Heart left ventricle (tissue), 16 donors: ENCODE data around the gene SEMA3E. TPM values are rescaled to one million over a fixed set of nuclear protein-coding genes. Genes with fewer than 3 reads are reported as not detected.

ENCODE experiments used
- ATAC-seq, 4 donors: fragments of 200-7000 bp; cut with Tn5 transposase; one replicate each; pipeline ENCODE4 v1.9.1; 2020 to 2022; ENCODE audit warnings: moderate library complexity in 4 of 4, mild to moderate bottlenecking in 3 of 4, moderate number of reproducible peaks in 1 of 4
- DNase-seq, 5 donors: peaks; one replicate each; pipeline ENCODE4 v3.0.0-alpha.2; 2020
- H3K27ac ChIP-seq, 12 donors: fragments of 200-600 bp; sonication (generic) in 4 of 12; one replicate each; pipeline versions ENCODE4 v1.5.0 to v1.8.0; 2016 to 2022; ENCODE audit warnings: mild to moderate bottlenecking in 2 of 12
- H3K27me3 ChIP-seq, 9 donors: fragments of 200-600 bp; sonication (generic) in 2 of 9; one replicate each; pipeline versions ENCODE4 v1.5.1 to v1.8.0; 2016 to 2022; ENCODE audit warnings: mild to moderate bottlenecking in 3 of 9
- H3K36me3 ChIP-seq, 9 donors: fragments of 200-600 bp; sonication (generic) in 2 of 9; one replicate each; pipeline versions ENCODE4 v1.5.0 to v1.8.0; 2018 to 2022; ENCODE audit warnings: mild to moderate bottlenecking in 2 of 9
- H3K4me1 ChIP-seq, 12 donors: fragments of 200-600 bp; sonication (generic) in 4 of 12; one replicate each; pipeline versions ENCODE4 v1.5.0 to v1.8.0; 2016 to 2022; ENCODE audit warnings: mild to moderate bottlenecking in 3 of 12
- H3K4me3 ChIP-seq, 12 donors: fragments of 200-600 bp; sonication (generic) in 4 of 12; one replicate each; pipeline versions ENCODE4 v1.5.0 to v1.8.0; 2017 to 2022; ENCODE audit warnings: mild to moderate bottlenecking in 9 of 12, moderate library complexity in 4 of 12
- H3K9me3 ChIP-seq, 12 donors: fragments of 200-600 bp; sonication (generic) in 4 of 12; one replicate each; pipeline versions ENCODE4 v1.5.0 to v1.8.0; 2016 to 2022; ENCODE audit warnings: mild to moderate bottlenecking in 1 of 12
- POLR2A ChIP-seq, 2 donors: fragments of 450-650 bp; IDR thresholded peaks; one replicate each; pipeline ENCODE4 v1.6.1; 2017; ENCODE audit warnings: antibody characterized with exemption in 2 of 2, mild to moderate bottlenecking in 2 of 2, moderate library complexity in 2 of 2
- WGBS, 4 donors: extraction: QIAGEN DNeasy Blood & Tissue Kit in 2 of 4; methylation state at CpG; one replicate each; pipeline versions ENCODE4 v1.1.5 to v1.1.7; 2013 to 2018; 5-methylcytosine and 5-hydroxymethylcytosine counted together
- intact Hi-C, 10 donors: fragments of 100-400 bp; cut with DNase I; formaldehyde crosslinking; loops; one replicate each; pipeline versions ENCODE4 v1.11.1 to v1.14.2; 2022
- polyA plus RNA-seq, 2 donors: library from polyadenylated mRNA; stranded (reverse); fragments of 200-250 nt; gene quantifications; one replicate each; pipeline ENCODE4 v1.2.3, GENCODE V29; 2013
- total RNA-seq, 9 donors: library from RNA; depleted of rRNA in 2 of 9; stranded (reverse); fragments of >200 nt in 2 of 9; fragmentation: NEBNext Ultra II Directional in 3 of 9; extraction: Animal tissue kit (Norgen Biotek cat#: 25700) in 3 of 9; gene quantifications; one replicate each; pipeline versions ENCODE4 v1.1.0 to v1.2.4, GENCODE V29; 2016 to 2023
- TF ChIP-seq, protein P1 (sequence below), 12 donors: fragments of 200-600 bp; sonication (generic) in 4 of 12; IDR thresholded peaks; one replicate each; pipeline versions ENCODE4 v1.5.0 to v1.8.0; 2018 to 2022; ENCODE audit warnings: antibody characterized with exemption in 12 of 12, mild to moderate bottlenecking in 5 of 12
- donor health status: ischemic (EF 13 %, LVEDD 7.1; RV severe dilation, severe dysfunction).
- donor health status: healthy with polysubstance abuse.
- donor health status: DM: no; HTN: yes; CAD: no.
- donor health status: DM: no; HTN: no; CAD: no.
- donor health status: ischemic (EF 25% LVEDD 6.9; RV normal size, moderate dysfunction).
- donor health status: ischemic (EF 25% LVEDD 5.7; RV mildly dilated, moderate dysfunction).
- donor health status: healthy.
- donor health status: DM: yes; HTN: yes; CAD: no.
- donor health status: ischemic (EF 35%, LVEDD 5.7; RV mildly dilated, moderate dysfunction).
- donor health status: nonischemic (EF 11% LVEDD 7.7; RV severe dilation, severe dysfunction).
- donor health status: DM: yes; HTN: yes; CAD: no.
- donor health status: PGD.
- donor health status: ischemic (EF 29% LVEDD 5.4; RV normal size, mild dysfunction).
- donor health status: nonischemic (EF 23%, LVEDD 6.1; RV moderate dilation, normal function).

SEMA3E gene
- total and polyA plus RNA-seq, 11 donors, result 0.04 to 1.2 (median 0.17) TPM; not detected in 3

DNA sequence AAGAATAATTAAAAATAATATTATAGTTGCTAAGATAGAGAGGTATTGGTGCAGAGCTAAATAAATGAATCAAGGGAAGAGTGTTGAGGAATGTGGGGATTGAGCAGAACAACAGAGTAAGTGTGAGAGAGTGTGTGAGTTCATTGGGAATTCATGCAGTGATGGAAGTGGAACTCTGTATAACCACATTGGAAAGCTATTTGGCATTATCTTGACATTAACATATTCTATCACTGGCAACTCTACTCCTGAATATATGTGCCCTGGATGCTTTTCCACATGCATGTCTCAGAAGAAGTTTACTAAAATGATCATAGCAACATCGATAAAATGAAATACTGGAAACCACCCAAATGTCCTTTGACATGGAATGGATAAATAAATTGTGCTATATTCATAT is 164.1 kb downstream of the SEMA3E start:
- intact Hi-C loops, result no loop called here
- no peak overlapping the region for H3K27ac ChIP-seq
- no peaks in the 10 kb centered on the region for H3K27me3 ChIP-seq
- 71 to 85% (median 77%) methylated on average over 1 of the region's 1 CpG for WGBS, 4 donors
- no peaks in the 10 kb centered on the region for H3K9me3 ChIP-seq
- no peaks in the 10 kb centered on the region for H3K36me3 ChIP-seq
- no peak overlapping the region for H3K4me3 ChIP-seq
- DNase-seq (no peak), ATAC-seq (no peak)
- H3K4me1 ChIP-seq, result no peaks in the 10 kb centered on the region
- TF ChIP-seq POLR2A (IDR thresholded peaks at IDR 0.05), result no peak
- TF ChIP-seq, protein P1, sequence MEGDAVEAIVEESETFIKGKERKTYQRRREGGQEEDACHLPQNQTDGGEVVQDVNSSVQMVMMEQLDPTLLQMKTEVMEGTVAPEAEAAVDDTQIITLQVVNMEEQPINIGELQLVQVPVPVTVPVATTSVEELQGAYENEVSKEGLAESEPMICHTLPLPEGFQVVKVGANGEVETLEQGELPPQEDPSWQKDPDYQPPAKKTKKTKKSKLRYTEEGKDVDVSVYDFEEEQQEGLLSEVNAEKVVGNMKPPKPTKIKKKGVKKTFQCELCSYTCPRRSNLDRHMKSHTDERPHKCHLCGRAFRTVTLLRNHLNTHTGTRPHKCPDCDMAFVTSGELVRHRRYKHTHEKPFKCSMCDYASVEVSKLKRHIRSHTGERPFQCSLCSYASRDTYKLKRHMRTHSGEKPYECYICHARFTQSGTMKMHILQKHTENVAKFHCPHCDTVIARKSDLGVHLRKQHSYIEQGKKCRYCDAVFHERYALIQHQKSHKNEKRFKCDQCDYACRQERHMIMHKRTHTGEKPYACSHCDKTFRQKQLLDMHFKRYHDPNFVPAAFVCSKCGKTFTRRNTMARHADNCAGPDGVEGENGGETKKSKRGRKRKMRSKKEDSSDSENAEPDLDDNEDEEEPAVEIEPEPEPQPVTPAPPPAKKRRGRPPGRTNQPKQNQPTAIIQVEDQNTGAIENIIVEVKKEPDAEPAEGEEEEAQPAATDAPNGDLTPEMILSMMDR (IDR thresholded peaks at IDR 0.05), result no peak

DNA sequence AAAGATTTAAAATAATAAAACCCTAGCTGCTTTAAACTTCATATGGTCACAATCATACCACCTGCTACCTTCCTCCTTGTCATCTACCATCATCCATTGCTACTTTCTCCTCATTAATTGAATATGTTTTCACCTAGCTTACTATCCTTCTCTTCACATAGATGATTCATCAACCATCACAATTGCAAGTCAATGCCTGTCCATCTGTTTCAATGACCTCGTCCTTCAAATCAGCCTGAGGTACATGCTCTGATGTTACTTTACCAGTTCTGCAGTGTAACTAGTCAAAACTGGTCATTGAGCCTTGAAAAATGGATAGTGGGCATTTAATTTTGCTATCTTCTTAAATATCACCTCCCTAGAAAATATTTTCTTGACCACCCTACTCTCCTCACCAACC is 164.7 kb downstream of the SEMA3E start:
- intact Hi-C loops, result no loop called here
- Histone ChIP-seq H3K4me1 (no peaks in the 10 kb centered on the region), H3K27ac (no peak overlapping the region), H3K9me3 (no peaks in the 10 kb centered on the region), H3K36me3 (no peaks in the 10 kb centered on the region), H3K27me3 (no peaks in the 10 kb centered on the region), H3K4me3 (no peak overlapping the region)
- WGBS, 4 donors, result 70 to 85% (median 80%) methylated on average over 1 of the region's 1 CpG
- TF ChIP-seq, protein P1 (IDR thresholded peaks at IDR 0.05), result no peak
- no peak for TF ChIP-seq POLR2A (IDR thresholded peaks at IDR 0.05)
- ATAC-seq (no peak), DNase-seq (no peak)

DNA sequence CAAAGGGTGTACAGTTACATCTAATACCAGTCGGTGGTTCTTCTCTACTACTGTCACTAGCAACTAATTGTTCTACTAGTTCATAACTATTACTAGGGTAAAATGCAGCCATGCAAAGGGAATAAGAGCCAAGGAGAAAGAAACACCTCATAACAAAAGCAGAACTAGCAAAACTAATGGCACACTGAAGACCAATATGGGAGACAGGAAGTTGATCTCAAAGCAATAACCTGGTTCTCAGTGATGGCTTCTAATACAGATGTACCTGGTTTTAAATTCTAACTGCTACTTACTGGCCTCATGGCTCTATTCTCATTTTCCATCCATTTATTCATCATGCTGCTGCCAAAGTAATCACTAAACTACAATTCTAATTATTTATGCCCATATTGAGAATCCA is 170.3 kb downstream of the SEMA3E start:
- intact Hi-C loops, result no loop called here
- WGBS, 4 donors, result 73 to 80% (median 76%) methylated on average over 1 of the region's 1 CpG
- TF ChIP-seq, protein P1 (IDR thresholded peaks at IDR 0.05), result no peak
- TF ChIP-seq POLR2A (IDR thresholded peaks at IDR 0.05), result no peak

DNA sequence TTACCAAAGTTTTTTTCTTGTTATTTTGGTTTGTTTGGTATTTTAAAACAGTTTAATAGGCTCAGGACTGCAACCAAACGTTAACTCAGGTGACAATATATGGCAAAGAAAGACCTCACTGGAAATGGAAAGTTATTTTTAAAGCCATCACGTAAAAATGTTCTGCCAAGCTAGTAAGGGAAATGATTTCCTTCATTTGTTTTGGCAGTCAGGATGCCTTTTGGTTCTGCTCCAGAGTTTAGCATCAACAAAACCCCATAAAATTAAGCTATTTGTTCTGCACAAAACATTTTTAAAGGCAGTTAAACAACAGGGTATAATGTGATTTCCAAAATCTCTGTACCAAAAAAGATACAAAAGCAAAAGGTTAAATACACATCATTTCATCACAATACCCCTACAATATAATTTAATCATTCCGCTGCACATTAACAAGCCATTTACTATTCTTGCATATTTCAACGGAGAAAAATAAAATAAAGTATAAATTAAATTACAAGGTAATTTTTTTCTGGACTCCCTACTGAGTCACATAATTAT is 172.4 kb downstream of the SEMA3E start:
- ATAC-seq, result no peak
- Histone ChIP-seq H3K36me3 (no peaks in the 10 kb centered on the region), H3K4me3 (no peak overlapping the region), H3K4me1 (no peaks in the 10 kb centered on the region), H3K27me3 (no peaks in the 10 kb centered on the region), H3K9me3 (no peaks in the 10 kb centered on the region), H3K27ac (no peak overlapping the region)
- TF ChIP-seq, protein P1 (IDR thresholded peaks at IDR 0.05), result no peak
- no peak for TF ChIP-seq POLR2A (IDR thresholded peaks at IDR 0.05)
- intact Hi-C loops, result no loop called here
- 49 to 56% (median 53%) methylated on average over 4 of the region's 4 CpGs for WGBS, 4 donors
- DNase-seq, result no peak

More for the DNA sequence above, 170.3 kb downstream of the SEMA3E start:
- DNase-seq (no peak), ATAC-seq (no peak)
- Histone ChIP-seq H3K4me3 (no peak overlapping the region), H3K4me1 (no peaks in the 10 kb centered on the region), H3K9me3 (no peaks in the 10 kb centered on the region), H3K27me3 (no peaks in the 10 kb centered on the region), H3K36me3 (no peaks in the 10 kb centered on the region), H3K27ac (no peak overlapping the region)
